ENCODE results near the gene RLF.
"Not testable (repeated sequence)": the region's sequence is repeated elsewhere in the genome, so short reads cannot be mapped to it uniquely, and the experiment has no call there.

RLF gene

DNA sequence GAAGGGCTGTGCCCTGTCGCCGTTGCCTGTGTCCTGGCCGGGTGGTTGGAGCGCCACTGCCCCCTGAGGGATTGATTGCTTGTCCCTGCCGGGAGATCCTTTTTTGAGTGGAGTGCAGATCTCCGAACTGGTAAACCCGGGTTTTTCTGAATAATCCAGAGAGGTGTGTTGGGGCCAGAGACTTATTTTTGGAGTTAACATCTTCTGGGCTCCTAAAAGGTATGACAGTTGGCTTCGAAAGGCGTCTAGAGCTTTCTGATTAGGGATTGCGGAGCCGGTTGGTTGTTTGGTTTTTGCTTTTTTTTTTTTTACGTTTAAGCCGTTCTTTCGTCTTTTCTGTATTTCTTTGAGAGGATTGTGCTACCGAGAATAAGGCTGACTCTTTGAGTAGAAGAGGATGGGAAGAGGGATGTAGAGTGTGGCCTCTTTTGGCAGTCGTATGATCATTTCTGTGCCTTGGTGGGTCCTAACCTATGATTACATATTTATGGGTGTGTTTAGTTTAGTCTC is 756 bp downstream of the RLF start:
- DNase-seq = peak in 9 of 42 donors; percentile 23 to 55 (median 39)
- intact Hi-C loops (cut with DNase I) = loop anchor here (2.0 to 5.0 kb wide), 3 partner anchors 97 to 290 kb away; partner anchors contain the start of genes COL9A2, ZFP69B and ZMPSTE24

DNA sequence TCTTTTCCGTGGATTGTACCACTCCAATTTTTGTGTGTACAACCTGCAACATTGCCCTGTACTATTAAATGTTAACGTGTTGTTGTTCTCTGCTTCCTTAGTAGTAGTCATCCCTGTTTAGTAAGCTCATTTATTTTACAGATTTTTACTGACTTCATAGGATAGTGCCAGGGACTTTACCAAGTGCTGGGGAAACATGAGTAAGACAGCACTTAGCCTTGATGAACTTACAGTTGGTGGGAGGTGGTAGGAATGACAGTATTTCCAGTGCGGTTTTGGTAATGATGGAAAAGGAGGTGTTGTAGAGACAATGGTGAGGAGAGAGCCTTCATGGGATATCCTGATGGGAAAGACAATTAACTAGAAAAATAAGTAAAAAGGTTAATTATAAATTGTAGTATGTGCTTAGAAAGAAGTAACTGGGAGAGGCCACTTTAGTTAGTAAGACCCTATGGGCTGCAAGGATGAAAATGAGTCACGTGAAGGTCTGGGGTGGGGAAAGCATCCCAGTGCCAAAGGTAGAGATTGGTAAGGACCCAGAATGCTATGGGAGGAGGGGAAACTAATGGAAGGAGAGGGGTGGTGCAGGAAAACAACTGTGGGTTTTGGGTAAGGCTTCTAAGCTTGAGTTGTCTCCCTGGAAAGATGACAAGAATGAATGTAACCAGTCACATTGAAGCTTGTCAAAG is 1.7 kb downstream of the RLF start:
- intact Hi-C loops (cut with DNase I) = loop anchor here (5.0 kb wide), 2 partner anchors 154 to 289 kb away; partner anchors contain the start of genes COL9A2 and ZFP69B
- DNase-seq = no peak

DNA sequence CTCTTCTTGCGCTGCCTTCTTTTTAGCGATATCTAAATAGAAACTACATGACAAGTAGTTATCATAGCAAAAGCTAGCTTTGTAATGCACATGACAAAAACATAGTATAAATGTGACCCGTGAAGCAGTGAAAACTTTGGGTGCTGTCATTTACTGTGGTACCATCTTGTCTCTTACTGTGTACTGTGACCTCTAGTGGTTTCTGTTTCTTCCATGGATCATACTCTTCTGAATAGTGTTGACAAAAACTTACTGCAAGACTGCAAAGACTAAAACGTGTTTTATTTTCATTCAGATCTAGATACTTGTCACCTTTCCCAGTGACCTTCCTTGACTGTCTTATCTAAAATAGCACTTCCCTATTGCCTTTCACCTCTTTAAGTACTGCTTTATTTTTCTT is 6.1 kb downstream of the RLF start:
- intact Hi-C loops (cut with DNase I) = no loop called here
- DNase-seq = no peak

DNA sequence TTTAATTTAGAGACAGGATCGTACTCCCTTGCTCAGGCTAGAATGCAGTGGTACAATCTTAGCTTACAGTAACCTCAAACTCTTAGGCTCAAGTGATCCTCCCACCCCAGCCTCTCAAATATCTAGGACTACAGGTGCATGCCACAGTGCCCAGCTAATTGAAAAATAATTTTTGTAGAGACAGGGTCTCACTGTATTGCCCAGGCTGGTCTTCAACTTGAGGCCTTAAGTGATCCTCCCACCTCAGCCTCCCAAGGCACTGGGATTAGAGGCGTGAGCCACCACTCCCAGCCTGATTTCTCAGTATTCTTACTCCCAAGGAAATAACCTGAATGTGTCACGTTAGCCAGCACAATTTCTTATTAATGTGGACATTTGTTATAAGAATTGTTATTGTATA is 9.8 kb downstream of the RLF start:
- DNase-seq = no peak
- intact Hi-C loops (cut with DNase I) = no loop called here

DNA sequence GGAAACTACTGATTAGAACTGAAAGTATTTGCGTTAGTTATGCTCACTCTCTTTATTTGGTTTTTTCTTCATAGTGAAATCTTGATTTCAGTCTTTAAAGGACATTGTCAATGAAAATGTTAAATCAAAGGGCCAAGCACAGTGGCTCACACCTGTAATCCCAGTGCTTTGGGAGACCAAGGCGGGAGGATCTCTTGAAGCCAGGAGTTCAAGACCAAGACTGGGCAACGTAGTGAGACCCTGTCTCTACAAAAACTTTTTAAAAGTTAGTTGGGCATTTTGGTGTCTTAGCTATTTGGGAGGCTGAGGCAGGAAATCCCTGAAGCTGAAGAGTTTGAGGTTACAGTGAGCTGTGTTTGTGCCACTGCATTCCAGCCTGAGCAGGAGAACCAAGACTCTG is 13.6 kb downstream of the RLF start:
- no peak for DNase-seq
- intact Hi-C loops (cut with DNase I) = no loop called here

DNA sequence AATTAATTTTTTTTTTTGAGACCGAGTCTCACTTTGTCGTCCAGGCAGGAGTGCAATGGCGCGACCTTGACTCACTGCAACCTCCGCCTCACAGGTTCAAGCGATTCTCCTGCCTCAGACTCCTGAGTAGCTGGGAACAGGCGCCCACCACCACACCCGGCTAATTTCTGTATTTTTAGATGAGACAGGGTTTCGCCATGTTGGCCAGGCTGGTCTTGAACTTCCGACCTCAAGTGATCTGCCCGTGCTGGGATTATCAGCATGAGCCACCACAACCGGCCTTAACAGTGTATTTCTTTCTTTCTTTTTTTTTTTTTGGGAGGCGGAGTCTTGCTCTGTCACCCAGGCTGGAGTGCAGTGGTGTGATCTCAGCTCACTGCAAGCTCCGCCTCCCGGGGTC is 15.8 kb downstream of the RLF start:
- DNase-seq; intact Hi-C loops (cut with DNase I): not testable (repeated sequence)

DNA sequence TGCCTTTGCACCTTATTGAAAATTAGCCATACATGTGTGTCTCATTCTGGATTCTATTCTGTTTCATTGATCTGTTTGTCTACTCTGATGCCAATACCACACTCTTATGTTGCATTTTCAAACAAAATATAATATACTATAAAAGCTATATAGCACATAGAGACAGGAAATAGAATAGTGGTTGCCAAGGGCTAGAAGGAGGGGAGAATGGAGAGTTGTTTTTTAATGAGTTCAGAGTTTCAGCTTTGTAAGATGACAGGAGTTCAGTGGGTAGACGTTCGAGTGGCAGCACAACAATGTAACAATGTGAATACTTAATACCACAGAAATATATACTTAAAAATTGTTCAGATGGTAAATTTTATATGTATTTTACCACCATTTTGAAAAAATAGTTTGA is 17.0 kb downstream of the RLF start:
- intact Hi-C loops (cut with DNase I) = no loop called here
- no peak for DNase-seq

DNA sequence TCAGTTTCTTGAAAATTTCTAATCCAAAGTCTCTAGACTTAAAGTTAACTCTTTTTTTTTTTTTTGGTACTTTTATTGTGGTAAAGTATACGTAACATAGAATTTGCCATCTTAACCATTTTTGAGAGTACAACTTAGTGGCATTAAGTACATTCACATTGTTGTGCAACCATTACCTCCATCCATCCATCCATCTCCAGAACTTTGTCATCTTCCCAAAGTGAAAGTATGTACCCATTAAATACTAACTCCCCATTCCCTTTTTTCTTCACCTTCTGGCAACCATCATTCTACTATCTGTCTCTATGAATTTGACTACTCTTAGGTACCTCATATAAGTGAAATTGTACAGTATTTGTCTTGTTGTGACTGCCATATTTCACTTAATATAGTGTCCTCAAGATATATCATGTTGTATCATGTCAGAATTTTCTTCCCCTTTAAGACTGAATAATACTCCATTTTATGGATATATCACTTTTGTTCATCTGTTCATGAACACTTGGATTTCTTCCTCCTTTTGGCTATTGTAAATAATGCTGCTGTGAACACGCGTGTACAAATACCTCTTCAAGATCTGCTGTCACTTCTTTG is 18.4 kb downstream of the RLF start:
- intact Hi-C loops (cut with DNase I) = no loop called here
- no peak for DNase-seq

DNA sequence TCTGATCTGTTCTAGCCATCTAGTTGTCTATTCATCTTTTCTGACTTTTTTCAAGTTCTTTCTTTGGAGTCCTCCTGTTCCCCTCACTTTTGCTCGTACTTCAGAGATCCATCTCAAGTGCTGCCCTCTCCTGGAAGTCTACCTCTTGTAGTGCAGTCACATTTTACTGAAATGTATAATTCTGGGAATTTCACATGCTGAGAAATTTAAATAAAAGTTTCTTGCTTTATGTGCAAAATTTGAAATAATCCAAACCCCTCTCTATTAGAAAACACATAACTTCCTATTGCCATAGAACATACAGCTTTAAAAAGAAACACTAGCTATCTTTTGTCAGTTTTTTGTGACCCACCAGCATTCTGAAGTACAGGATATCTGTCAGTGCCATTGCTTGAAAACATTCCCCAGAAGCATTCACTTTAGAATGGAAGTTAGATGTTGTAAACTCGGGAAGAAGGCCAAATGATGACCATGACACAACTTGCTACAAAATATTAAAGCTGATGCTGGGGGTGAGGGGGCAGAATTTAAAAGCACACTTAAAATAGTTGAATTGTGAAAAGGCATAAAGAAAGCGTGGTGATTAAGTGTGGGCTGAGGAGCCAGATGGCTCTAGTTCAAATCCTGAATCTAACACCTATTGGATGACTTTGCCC is 22.0 kb downstream of the RLF start:
- DNase-seq = peak in 13 of 42 donors; percentile 11 to 51 (median 25)
- intact Hi-C loops (cut with DNase I) = no loop called here

DNA sequence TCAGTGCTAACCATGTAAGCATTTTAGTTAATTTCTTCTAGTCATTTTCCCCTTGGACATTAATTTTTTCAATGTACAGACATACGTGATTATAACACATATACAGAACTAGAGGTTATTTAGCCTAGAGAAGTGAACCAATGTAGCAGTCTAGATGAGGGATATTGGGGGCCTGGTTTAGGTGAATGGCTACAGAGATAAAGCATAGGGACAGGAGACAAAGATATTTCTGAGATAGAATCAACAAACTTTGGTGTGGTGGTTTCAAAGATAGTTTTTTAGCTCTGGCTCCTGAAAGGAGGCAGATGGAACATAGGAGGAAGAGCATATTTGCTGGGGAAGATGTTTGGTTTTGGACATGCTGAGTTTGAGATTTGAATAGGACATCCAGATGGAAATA is 23.0 kb downstream of the RLF start:
- no peak for DNase-seq
- intact Hi-C loops (cut with DNase I) = no loop called here

DNA sequence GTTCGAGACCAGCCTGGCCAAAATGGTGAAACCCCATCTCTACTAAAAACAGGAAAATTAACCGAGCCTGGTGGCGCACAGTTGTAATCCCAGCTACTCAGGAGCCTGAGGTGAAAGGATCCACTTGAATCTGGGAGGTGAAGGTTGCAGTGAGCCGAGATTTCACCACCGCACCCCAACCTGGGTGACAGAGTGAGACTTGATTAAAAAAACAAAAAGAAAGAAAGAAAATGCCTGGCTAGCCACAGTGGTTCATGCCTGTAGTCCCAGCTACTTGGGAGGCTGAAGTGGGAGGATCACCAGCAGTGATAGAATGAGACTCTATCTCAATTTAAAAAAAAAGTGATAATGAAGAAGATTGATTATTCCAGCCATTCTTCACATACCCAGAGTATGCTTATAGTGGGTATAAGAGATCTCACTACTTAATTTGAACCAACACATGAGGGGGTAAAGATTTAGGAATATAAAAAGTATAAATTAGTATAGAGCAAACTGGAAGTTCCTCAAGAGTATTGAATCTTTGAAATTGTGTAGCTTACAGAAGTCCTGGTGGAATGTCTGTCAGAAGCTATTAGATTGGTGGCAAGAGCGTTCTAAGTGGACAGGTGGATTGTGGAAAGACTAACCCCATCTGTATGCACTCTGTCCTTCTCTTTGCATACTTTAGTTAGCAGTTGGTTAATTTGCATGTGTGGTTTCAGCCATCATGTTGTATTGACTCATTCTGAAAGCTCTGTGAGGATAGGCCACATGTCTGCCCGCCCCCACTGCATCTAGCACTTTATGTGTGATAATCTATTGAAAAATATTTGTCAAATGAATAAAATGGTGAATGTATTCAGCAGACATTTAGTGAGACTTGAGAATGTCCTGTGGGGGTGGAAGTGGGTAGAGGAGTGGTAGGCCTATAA is 25.0 kb downstream of the RLF start:
- intact Hi-C loops (cut with DNase I) = no loop called here
- DNase-seq = peak in 40 of 42 donors; percentile 6 to 84 (median 52)

DNA sequence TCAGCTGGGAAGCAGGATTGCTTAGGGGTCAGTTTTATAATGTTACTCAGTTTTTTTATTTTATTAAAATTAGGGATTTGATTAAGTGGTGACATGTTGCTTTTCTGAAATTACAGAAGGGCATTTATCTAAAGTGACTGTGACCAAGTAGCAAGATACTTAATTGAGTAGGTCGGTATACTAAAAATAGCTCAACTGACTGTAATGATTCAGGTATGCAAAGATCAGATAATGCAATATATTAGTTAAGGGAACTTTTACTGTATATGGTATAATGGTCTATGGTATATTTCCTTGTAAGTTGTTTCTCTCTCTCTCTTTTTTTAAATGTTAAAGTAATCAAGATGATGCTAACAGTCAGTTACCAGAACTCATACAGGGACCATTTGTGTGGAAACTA is 26.2 kb downstream of the RLF start:
- intact Hi-C loops (cut with DNase I) = no loop called here
- DNase-seq = no peak

DNA sequence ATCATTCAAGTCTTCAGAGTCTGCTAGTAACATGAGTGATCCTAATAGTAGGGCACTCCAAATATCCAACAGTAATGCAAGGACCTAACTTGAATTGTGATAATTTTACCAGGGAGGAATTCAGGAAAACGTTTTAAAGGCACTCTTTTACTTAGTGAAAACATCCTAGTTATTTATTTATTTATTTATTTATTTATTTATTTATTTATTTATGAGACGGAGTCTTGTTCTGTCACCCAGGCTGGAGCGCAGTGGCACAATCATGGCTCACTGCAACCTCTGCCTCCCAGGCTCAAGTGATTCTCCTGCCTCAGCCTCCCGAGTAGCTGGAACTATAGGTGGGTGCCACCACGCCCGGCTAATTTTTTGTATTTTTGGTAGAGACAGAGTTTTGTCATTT is 33.5 kb downstream of the RLF start:
- DNase-seq; intact Hi-C loops (cut with DNase I): not testable (repeated sequence)

DNA sequence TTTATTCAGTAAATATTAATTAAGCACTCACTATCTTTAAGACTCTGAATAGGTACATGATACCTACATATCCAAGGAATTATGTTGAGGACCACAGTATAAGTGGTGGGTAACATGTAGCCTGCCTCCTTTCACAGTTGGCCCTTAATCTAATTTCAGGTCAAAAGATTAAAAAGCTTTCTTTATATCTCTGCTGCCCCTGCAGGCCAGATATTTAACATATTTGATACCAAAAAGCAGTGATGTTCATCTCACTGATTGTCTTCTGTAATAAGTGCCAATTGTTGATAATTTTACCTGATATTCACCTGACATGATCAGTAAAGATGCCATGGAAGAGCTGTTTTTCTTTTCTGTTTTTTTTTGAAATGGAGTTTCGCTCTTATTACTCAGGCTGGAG is 36.5 kb downstream of the RLF start:
- intact Hi-C loops (cut with DNase I) = no loop called here
- no peak for DNase-seq

DNA sequence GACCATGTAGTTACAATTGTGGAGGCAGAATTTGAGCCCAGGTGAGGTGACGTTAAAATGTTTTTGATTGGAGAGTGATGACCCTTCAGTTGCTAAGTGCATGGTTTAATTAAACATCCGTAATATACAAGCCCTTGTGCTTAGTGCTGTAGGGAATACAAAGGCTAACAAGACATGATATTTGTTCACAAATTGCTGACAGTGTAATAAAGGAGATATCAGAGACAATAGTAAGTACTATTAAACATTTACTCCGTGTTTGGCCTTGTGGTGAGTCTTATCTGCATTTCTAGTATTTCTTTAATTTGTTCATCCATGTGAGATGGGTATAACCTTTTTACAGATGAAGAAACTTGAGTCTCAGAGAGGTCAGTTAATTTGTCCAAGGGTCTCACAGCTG is 37.9 kb downstream of the RLF start:
- DNase-seq = no peak
- intact Hi-C loops (cut with DNase I) = no loop called here

DNA sequence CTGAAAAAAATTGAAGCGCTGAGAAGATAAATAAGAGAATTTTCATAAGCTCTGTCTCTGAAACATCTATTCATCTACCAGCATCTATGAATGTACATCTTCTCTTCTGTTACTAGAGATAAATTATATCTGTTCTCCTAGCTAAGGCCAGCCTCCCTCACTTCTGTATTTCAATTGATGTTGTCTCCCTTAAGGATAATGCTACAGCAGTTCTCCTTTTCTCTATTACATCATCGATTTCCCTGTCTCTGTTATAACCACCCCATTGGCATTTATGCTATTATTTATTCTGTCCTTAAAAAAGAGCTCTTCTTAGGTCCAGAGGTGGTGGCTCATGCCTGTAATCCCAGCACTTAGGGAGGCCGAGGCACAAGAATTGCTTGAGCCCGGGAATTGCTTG is 43.7 kb downstream of the RLF start:
- intact Hi-C loops (cut with DNase I) = no loop called here
- DNase-seq = no peak

DNA sequence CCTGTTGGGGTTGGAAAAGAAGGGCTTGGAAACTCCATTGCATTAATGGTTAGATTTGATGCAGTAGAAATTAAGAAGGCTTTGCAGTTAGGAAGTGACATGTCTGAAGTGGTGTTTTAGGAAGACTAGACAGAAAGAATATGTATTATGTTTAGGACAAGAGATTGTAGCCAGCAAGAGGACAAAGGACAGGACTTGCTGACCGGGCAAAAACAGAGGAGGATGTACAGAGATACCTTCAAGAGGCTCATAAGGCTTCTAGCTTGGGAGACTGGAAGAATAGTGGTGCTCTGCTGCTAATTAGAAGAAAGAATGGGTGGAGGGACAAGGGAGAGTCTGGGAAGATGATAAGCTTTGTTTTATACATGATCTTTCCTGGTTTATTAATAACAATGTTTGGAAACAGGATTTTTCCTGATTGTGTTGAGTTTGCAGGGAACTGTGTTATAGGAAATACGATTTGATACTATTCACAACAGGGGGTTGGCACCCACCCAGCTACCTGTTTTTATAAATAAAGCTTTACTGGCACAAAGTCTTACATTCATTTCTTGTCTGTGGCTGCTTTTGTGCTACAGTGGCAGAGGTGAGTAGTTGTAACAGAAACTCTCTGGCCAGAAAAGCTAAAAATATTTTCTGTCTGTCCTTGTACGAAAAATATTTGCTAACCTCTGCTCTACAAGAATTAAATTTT is 49.5 kb downstream of the RLF start:
- DNase-seq = no peak

DNA sequence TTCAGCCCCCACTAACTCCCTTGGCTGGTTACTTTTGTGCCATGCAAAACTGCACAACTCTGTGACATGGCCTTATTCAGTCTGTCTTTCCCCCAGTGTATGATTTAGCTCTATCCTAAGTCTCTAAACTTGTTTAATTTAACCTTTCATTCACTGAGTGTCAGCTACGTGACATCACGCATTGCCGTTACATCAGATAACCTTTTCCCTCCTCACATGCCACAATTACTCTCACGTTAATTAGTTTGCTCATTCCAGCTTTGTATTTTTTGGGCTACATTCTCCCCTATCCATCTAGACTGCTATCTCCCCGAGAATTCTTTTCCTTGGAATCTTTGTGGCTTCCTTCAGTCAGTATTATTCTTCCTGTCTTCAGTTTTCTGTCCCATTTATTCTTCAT is 57.1 kb downstream of the RLF start:
- intact Hi-C loops (cut with DNase I) = no loop called here
- DNase-seq = no peak

More for the DNA sequence above, 49.5 kb downstream of the RLF start:
- intact Hi-C loops (cut with DNase I) = no loop called here

DNA sequence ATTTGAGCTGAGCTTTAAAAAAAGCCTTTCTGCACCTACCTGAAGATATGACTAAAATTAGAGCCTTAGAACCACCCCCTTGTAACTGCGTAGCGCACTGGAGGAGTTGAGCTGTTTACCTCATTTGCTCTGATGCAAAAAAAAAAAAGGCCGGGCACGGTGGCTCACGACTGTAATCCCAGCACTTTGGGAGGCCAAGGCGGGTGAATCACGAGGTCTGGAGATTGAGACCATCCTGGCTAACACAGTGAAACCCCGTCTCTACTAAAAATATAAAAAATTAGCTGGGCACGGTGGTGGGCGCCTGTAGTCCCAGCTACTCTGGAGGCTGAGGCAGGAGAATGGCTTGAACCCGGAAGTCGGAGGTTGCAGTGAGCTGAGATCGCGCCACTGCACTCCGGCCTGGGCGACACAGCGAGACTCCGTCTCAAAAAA is 60.3 kb downstream of the RLF start:
- intact Hi-C loops (cut with DNase I) = not testable (repeated sequence)
- peak in 24 of 42 donors; percentile 5 to 70 (median 34) for DNase-seq
